PC-9 (cell line): ENCODE measurements around the gene FOXE1. TPM values are rescaled to one million over a fixed set of nuclear protein-coding genes. Genes with fewer than 3 reads are reported as not detected.

Experiments
- BruUV-seq: library from RNA; stranded (reverse); fragments of 400-500 nt; replicated peaks from 2 replicates; lab custom pipeline; 2021; lab: Mats Ljungman, UMichigan
- CTCF ChIA-PET: fragments of 300-600 bp; sonication (Branson Sonifier 250); formaldehyde crosslinking; loops from one replicate; lab custom pipeline; 2022; ENCODE audit warnings: antibody characterized with exemption; lab: Charles Lee
- POLR2A ChIA-PET: fragments of 300-600 bp; sonication (Branson Sonifier 250); formaldehyde crosslinking; loops from one replicate; lab custom pipeline; 2022; ENCODE audit warnings: antibody characterized with exemption; ENCODE audit not compliant: unreplicated experiment; lab: Charles Lee
- DNase-seq, 2 experiments: peaks; one replicate each; pipeline versions ENCODE4 v3.0.0 to v3.0.0-alpha.2; 2015 to 2022; ENCODE audit warnings: mixed read lengths in 1 of 2
- H2AFZ ChIP-seq: fragments of 200-600 bp; sonication (generic); 2 replicates; pipeline ENCODE4 v1.8.1; 2017; ENCODE audit warnings: antibody characterized with exemption
- H3F3A ChIP-seq: fragments of 200-600 bp; sonication (generic); 2 replicates; pipeline ENCODE4 v1.8.1; 2017; ENCODE audit warnings: antibody characterized with exemption, mild to moderate bottlenecking, low read depth; ENCODE audit not compliant: insufficient read depth
- H3K27ac ChIP-seq: fragments of 200-600 bp; sonication (generic); 2 replicates; pipeline ENCODE4 v1.6.1; 2016; ENCODE audit warnings: mixed run types
- H3K27me3 ChIP-seq: fragments of 200-600 bp; sonication (generic); 2 replicates; pipeline ENCODE4 v1.6.1; 2016; ENCODE audit warnings: low read depth, mixed run types; ENCODE audit not compliant: insufficient read depth
- H3K36me3 ChIP-seq: fragments of 200-600 bp; sonication (generic); 2 replicates; pipeline ENCODE4 v1.6.1; 2016; ENCODE audit warnings: low read depth, mixed run types
- H3K4me1 ChIP-seq: fragments of 200-600 bp; sonication (generic); replicated peaks from 2 replicates; pipeline ENCODE4 v1.6.1; 2016; ENCODE audit warnings: mixed run types; ENCODE audit not compliant: insufficient read depth
- H3K4me2 ChIP-seq: fragments of 200-600 bp; sonication (generic); 2 replicates; pipeline ENCODE4 v1.6.1; 2017; ENCODE audit warnings: mixed run types
- H3K4me3 ChIP-seq: fragments of 200-600 bp; sonication (generic); 2 replicates; pipeline ENCODE4 v1.6.1; 2016; ENCODE audit warnings: mixed run types
- H3K79me2 ChIP-seq: fragments of 200-600 bp; sonication (generic); 2 replicates; pipeline ENCODE4 v1.6.1; 2017; ENCODE audit warnings: low read depth, mixed run types
- H3K9me2 ChIP-seq: fragments of 200-600 bp; sonication (generic); 2 replicates; pipeline ENCODE4 v1.8.1; 2017; ENCODE audit warnings: mild to moderate bottlenecking; ENCODE audit not compliant: insufficient read depth
- H3K9me3 ChIP-seq: fragments of 200-600 bp; sonication (generic); 2 replicates; pipeline ENCODE4 v1.8.1; 2016; ENCODE audit warnings: low read depth; ENCODE audit not compliant: insufficient read depth
- H4K20me1 ChIP-seq: fragments of 200-600 bp; sonication (generic); 2 replicates; pipeline ENCODE4 v1.8.1; 2017; ENCODE audit not compliant: insufficient read depth
- CTCF ChIP-seq: fragments of 200-600 bp; sonication (generic); conservative IDR thresholded peaks from 2 replicates; pipeline ENCODE4 v1.6.1; 2017; ENCODE audit warnings: mixed run types, antibody characterized with exemption, mild to moderate bottlenecking, moderate library complexity
- EZH2 ChIP-seq: fragments of 200-600 bp; sonication (generic); IDR thresholded peaks from 2 replicates; pipeline ENCODE4 v1.8.0; 2017; ENCODE audit warnings: antibody characterized with exemption, low read depth
- intact Hi-C: fragments of 100-400 bp; cut with micrococcal nuclease; formaldehyde crosslinking; loops from one replicate; pipeline ENCODE4 v1.10.0; 2022; ENCODE audit not compliant: unreplicated experiment
- total RNA-seq: library from RNA; stranded (reverse); gene quantifications from 2 replicates; pipeline ENCODE4 v1.2.3, GENCODE V29; 2021

The FOXE1 gene
- total RNA-seq, 1 experiment from 2014 or later = 5.7 TPM

GRCh38 chr9:97855899-97856298 lies 2.9 kb downstream of the FOXE1 start:
- no peaks in the 10 kb centered on the region for H3K9me2 ChIP-seq
- no peak overlapping the region for H3K4me3 ChIP-seq
- no TSS peak for BruUV-seq
- intact Hi-C loops = no loop called here
- peaks cover 5% of the 10 kb centered on the region; the same call in 1 of the 2 replicates for H3F3A ChIP-seq
- H4K20me1 ChIP-seq = no peaks in the 10 kb centered on the region
- no peak overlapping the region for H2AFZ ChIP-seq
- H3K79me2 ChIP-seq = peaks cover 6% of the 10 kb centered on the region; the same call in 1 of the 2 replicates
- ChIA-PET POLR2A (no interaction called here), CTCF (no interaction called here)
- no peak overlapping the region for H3K4me2 ChIP-seq
- TF ChIP-seq CTCF = no peak
- TF ChIP-seq EZH2 = no peak
- H3K36me3 ChIP-seq = no peaks in the 10 kb centered on the region
- no peak for DNase-seq
- no peaks in the 10 kb centered on the region for H3K27me3 ChIP-seq
- H3K4me1 ChIP-seq = no peaks in the 10 kb centered on the region
- no peaks in the 10 kb centered on the region for H3K9me3 ChIP-seq
- no peak overlapping the region for H3K27ac ChIP-seq

GRCh38 chr9:97856857-97857605 lies 4.0 kb downstream of the FOXE1 start:
- Histone ChIP-seq H3K9me2 (no peaks in the 10 kb centered on the region), H2AFZ (no peak overlapping the region), H3K4me2 (no peak overlapping the region), H3K4me3 (no peak overlapping the region), H3K36me3 (no peaks in the 10 kb centered on the region), H3K4me1 (no peaks in the 10 kb centered on the region), H4K20me1 (no peaks in the 10 kb centered on the region), H3F3A (peaks cover 5% of the 10 kb centered on the region; the same call in 1 of the 2 replicates), H3K27ac (no peak overlapping the region), H3K79me2 (no peaks in the 10 kb centered on the region), H3K27me3 (no peaks in the 10 kb centered on the region), H3K9me3 (no peaks in the 10 kb centered on the region)
- ChIA-PET POLR2A (no interaction called here), CTCF (interaction anchor here (0.6 kb wide), 1 partner anchor 98 kb away, joined by 4 read pairs; no protein-coding TSS in a partner anchor)
- DNase-seq = no peak
- intact Hi-C loops = no loop called here
- BruUV-seq = no TSS peak
- TF ChIP-seq CTCF (no peak), EZH2 (no peak)

- Histone ChIP-seq H2AFZ (no peak overlapping the region), H3F3A (peaks cover under 1% of the 10 kb centered on the region; the same call in 1 of the 2 replicates), H3K4me2 (no peak overlapping the region), H3K9me2 (no peaks in the 10 kb centered on the region), H4K20me1 (no peaks in the 10 kb centered on the region), H3K36me3 (no peaks in the 10 kb centered on the region), H3K4me3 (no peak overlapping the region), H3K79me2 (no peaks in the 10 kb centered on the region), H3K4me1 (no peaks in the 10 kb centered on the region), H3K27ac (no peak overlapping the region), H3K27me3 (no peaks in the 10 kb centered on the region), H3K9me3 (no peaks in the 10 kb centered on the region)
- BruUV-seq = no TSS peak
- no peak for DNase-seq
- ChIA-PET POLR2A (no interaction called here), CTCF (interaction anchor here (0.6 kb wide), 1 partner anchor 99 kb away, joined by 4 read pairs; no protein-coding TSS in a partner anchor)
- TF ChIP-seq CTCF = no peak
- TF ChIP-seq EZH2 = no peak
- intact Hi-C loops = no loop called here
These were observed 4.8 kb downstream of the FOXE1 start for GRCh38 chr9:97857606-97858392.
